Activated CD8-positive, alpha-beta memory T cell treated with anti-CD3 and anti-CD28 coated beads for 1 hour (primary cell): ENCODE data around the gene RHCG.

Experiments used
- DNase-seq, 2 donors: peaks; one replicate each; pipeline ENCODE4 v3.0.0-alpha.2; 2020; ENCODE audit warnings: low read depth in 1 of 2; ENCODE audit errors: extremely low read depth in 1 of 2

Gene RHCG

GRCh38 chr15:89446255-89446891 lies 50.0 kb downstream of the RHCG start:
- no peak for DNase-seq

- no peak for DNase-seq
Observed at GRCh38 chr15:89445518-89445917, 50.9 kb downstream of the RHCG start.

GRCh38 chr15:89444241-89445225 lies 51.9 kb downstream of the RHCG start:
- DNase-seq = no peak

- no peak for DNase-seq
Observed at GRCh38 chr15:89443581-89443980, 52.8 kb downstream of the RHCG start.

GRCh38 chr15:89442671-89443307 lies 53.6 kb downstream of the RHCG start:
- DNase-seq = no peak

- no peak for DNase-seq
Observed at GRCh38 chr15:89442155-89442554, 54.2 kb downstream of the RHCG start.

- DNase-seq = no peak
Observed at GRCh38 chr15:89441295-89441812, 55.0 kb downstream of the RHCG start.

GRCh38 chr15:89439764-89440163 lies 56.6 kb downstream of the RHCG start:
- no peak for DNase-seq

- no peak for DNase-seq
Observed at GRCh38 chr15:89436560-89437311, 59.6 kb downstream of the RHCG start.

GRCh38 chr15:89435362-89435761 lies 61.0 kb downstream of the RHCG start:
- no peak for DNase-seq

- no peak for DNase-seq
Observed at GRCh38 chr15:89433686-89434085, 62.7 kb downstream of the RHCG start.

- peak; percentile 64 to 89 for DNase-seq
Observed at GRCh38 chr15:89430530-89431341, 65.6 kb downstream of the RHCG start.

GRCh38 chr15:89429986-89430385 lies 66.4 kb downstream of the RHCG start:
- DNase-seq = no peak

- DNase-seq = no peak
Observed at GRCh38 chr15:89429023-89429422, 67.4 kb downstream of the RHCG start.

- DNase-seq = no peak
Observed at GRCh38 chr15:89428246-89428645, 68.1 kb downstream of the RHCG start.

GRCh38 chr15:89426500-89426899 lies 69.9 kb downstream of the RHCG start:
- DNase-seq = no peak

- no peak for DNase-seq
Observed at GRCh38 chr15:89423981-89424380, 72.4 kb downstream of the RHCG start.
